PC-9 (cell line): ENCODE measurements around the gene NSMCE1. TPM values are rescaled to one million over a fixed set of nuclear protein-coding genes. Genes with fewer than 3 reads are reported as not detected.

Source experiments
- BruUV-seq: library from RNA; stranded (reverse); fragments of 400-500 nt; replicated peaks from 2 replicates; lab custom pipeline; 2021; lab: Mats Ljungman, UMichigan
- CTCF ChIA-PET: fragments of 300-600 bp; sonication (Branson Sonifier 250); formaldehyde crosslinking; loops from one replicate; lab custom pipeline; 2022; ENCODE audit warnings: antibody characterized with exemption; lab: Charles Lee
- POLR2A ChIA-PET: fragments of 300-600 bp; sonication (Branson Sonifier 250); formaldehyde crosslinking; loops from one replicate; lab custom pipeline; 2022; ENCODE audit warnings: antibody characterized with exemption; ENCODE audit not compliant: unreplicated experiment; lab: Charles Lee
- DNase-seq, 2 experiments: peaks; one replicate each; pipeline versions ENCODE4 v3.0.0 to v3.0.0-alpha.2; 2015 to 2022; ENCODE audit warnings: mixed read lengths in 1 of 2
- H2AFZ ChIP-seq: fragments of 200-600 bp; sonication (generic); 2 replicates; pipeline ENCODE4 v1.8.1; 2017; ENCODE audit warnings: antibody characterized with exemption
- H3F3A ChIP-seq: fragments of 200-600 bp; sonication (generic); 2 replicates; pipeline ENCODE4 v1.8.1; 2017; ENCODE audit warnings: antibody characterized with exemption, mild to moderate bottlenecking, low read depth; ENCODE audit not compliant: insufficient read depth
- H3K27ac ChIP-seq: fragments of 200-600 bp; sonication (generic); 2 replicates; pipeline ENCODE4 v1.6.1; 2016; ENCODE audit warnings: mixed run types
- H3K27me3 ChIP-seq: fragments of 200-600 bp; sonication (generic); 2 replicates; pipeline ENCODE4 v1.6.1; 2016; ENCODE audit warnings: low read depth, mixed run types; ENCODE audit not compliant: insufficient read depth
- H3K36me3 ChIP-seq: fragments of 200-600 bp; sonication (generic); 2 replicates; pipeline ENCODE4 v1.6.1; 2016; ENCODE audit warnings: low read depth, mixed run types
- H3K4me1 ChIP-seq: fragments of 200-600 bp; sonication (generic); replicated peaks from 2 replicates; pipeline ENCODE4 v1.6.1; 2016; ENCODE audit warnings: mixed run types; ENCODE audit not compliant: insufficient read depth
- H3K4me2 ChIP-seq: fragments of 200-600 bp; sonication (generic); 2 replicates; pipeline ENCODE4 v1.6.1; 2017; ENCODE audit warnings: mixed run types
- H3K4me3 ChIP-seq: fragments of 200-600 bp; sonication (generic); 2 replicates; pipeline ENCODE4 v1.6.1; 2016; ENCODE audit warnings: mixed run types
- H3K79me2 ChIP-seq: fragments of 200-600 bp; sonication (generic); 2 replicates; pipeline ENCODE4 v1.6.1; 2017; ENCODE audit warnings: low read depth, mixed run types
- H3K9me2 ChIP-seq: fragments of 200-600 bp; sonication (generic); 2 replicates; pipeline ENCODE4 v1.8.1; 2017; ENCODE audit warnings: mild to moderate bottlenecking; ENCODE audit not compliant: insufficient read depth
- H3K9me3 ChIP-seq: fragments of 200-600 bp; sonication (generic); 2 replicates; pipeline ENCODE4 v1.8.1; 2016; ENCODE audit warnings: low read depth; ENCODE audit not compliant: insufficient read depth
- H4K20me1 ChIP-seq: fragments of 200-600 bp; sonication (generic); 2 replicates; pipeline ENCODE4 v1.8.1; 2017; ENCODE audit not compliant: insufficient read depth
- EZH2 ChIP-seq: fragments of 200-600 bp; sonication (generic); IDR thresholded peaks from 2 replicates; pipeline ENCODE4 v1.8.0; 2017; ENCODE audit warnings: antibody characterized with exemption, low read depth
- intact Hi-C: fragments of 100-400 bp; cut with micrococcal nuclease; formaldehyde crosslinking; loops from one replicate; pipeline ENCODE4 v1.10.0; 2022; ENCODE audit not compliant: unreplicated experiment
- total RNA-seq: library from RNA; stranded (reverse); gene quantifications from 2 replicates; pipeline ENCODE4 v1.2.3, GENCODE V29; 2021
- TF ChIP-seq, protein P1 (sequence below): fragments of 200-600 bp; sonication (generic); conservative IDR thresholded peaks from 2 replicates; pipeline ENCODE4 v1.6.1; 2017; ENCODE audit warnings: mixed run types, antibody characterized with exemption, mild to moderate bottlenecking, moderate library complexity

The NSMCE1 gene
- total RNA-seq, 1 experiment from 2014 or later, result 114 TPM

DNA sequence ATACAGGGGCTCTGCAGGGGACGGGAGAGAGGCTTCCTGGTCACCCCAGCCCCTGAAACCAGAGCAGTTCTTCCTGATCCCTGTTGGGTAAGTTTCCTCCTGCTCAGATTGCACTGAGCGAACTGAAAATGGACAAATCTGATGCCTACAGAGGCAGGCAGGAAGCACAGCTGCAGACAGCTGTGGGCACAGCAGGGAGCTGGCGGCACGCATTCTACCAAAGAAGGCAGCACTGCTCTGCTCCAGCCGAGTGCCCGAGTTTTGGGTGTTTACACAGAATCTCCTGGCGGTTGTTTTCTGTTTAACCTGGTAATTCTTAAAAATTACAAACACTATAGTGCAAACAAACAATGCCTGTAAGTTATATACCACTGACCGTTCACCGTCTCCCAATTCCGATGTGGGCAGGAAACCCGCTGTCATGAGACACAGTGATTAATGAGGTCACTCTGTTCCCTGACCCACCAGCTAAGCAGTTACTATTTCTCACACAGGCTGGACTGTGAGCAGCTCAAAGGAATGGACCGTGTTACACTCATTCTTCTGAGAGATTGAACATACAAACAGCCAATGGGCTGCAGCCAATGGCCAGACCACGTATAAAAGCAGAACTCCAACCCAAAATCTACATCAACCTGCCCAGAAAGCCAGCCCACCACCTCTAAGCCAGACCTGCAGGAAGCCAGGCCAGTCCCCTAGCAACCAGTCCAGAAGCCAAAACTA lies 25.5 kb downstream of the NSMCE1 start:
- H3K4me2 ChIP-seq, result peak overlapping the region; percentile 63
- H3K4me3 ChIP-seq, result peak overlapping the region; percentile 19; the same call in 1 of the 2 replicates
- no peaks in the 10 kb centered on the region for H3K9me2 ChIP-seq
- ChIA-PET CTCF (interaction anchor here (1.8 kb wide), 1 partner anchor 9 kb away, joined by 5 read pairs; no protein-coding TSS in a partner anchor), POLR2A (no interaction called here)
- no peaks in the 10 kb centered on the region for H3K27me3 ChIP-seq
- TF ChIP-seq EZH2, result no peak
- TF ChIP-seq, protein P1, sequence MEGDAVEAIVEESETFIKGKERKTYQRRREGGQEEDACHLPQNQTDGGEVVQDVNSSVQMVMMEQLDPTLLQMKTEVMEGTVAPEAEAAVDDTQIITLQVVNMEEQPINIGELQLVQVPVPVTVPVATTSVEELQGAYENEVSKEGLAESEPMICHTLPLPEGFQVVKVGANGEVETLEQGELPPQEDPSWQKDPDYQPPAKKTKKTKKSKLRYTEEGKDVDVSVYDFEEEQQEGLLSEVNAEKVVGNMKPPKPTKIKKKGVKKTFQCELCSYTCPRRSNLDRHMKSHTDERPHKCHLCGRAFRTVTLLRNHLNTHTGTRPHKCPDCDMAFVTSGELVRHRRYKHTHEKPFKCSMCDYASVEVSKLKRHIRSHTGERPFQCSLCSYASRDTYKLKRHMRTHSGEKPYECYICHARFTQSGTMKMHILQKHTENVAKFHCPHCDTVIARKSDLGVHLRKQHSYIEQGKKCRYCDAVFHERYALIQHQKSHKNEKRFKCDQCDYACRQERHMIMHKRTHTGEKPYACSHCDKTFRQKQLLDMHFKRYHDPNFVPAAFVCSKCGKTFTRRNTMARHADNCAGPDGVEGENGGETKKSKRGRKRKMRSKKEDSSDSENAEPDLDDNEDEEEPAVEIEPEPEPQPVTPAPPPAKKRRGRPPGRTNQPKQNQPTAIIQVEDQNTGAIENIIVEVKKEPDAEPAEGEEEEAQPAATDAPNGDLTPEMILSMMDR, result 0 out of 2 replicates have a peak, but pooled peaks have one; percentile 18
- no peaks in the 10 kb centered on the region for H4K20me1 ChIP-seq
- H2AFZ ChIP-seq, result no peak overlapping the region
- peak; percentile 29 to 86 for DNase-seq
- peaks cover 33% of the 10 kb centered on the region for H3K4me1 ChIP-seq
- no TSS peak for BruUV-seq
- no peaks in the 10 kb centered on the region for H3K36me3 ChIP-seq
- peaks cover 25% of the 10 kb centered on the region for H3K79me2 ChIP-seq
- H3K9me3 ChIP-seq, result no peaks in the 10 kb centered on the region
- peak overlapping the region; percentile 63 for H3K27ac ChIP-seq
- intact Hi-C loops, result no loop called here
- H3F3A ChIP-seq, result peaks cover 12% of the 10 kb centered on the region

DNA sequence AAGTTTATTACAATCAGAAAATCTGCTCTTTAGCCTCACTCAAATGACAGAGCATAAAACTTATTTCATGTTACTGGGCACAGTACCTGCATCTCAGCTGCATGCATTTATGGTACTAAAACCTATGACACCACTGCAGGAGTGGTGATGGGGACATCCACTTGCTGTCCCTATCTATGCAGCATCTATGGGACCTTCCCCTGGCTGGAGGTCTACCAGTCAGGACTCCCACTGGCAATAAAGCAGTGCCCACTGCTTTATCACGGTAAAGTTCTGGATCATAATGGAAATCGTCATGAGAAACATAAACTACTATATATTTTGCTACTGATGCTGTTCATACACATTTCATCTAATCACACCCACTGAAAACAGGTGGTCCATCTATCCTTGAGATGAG lies 26.2 kb downstream of the NSMCE1 start:
- Histone ChIP-seq H3K27ac (peak overlapping the region; percentile 63), H3F3A (peaks cover 12% of the 10 kb centered on the region), H3K4me1 (peaks cover 33% of the 10 kb centered on the region), H3K4me2 (peak overlapping the region; percentile 63), H2AFZ (no peak overlapping the region), H3K79me2 (peaks cover 25% of the 10 kb centered on the region), H4K20me1 (no peaks in the 10 kb centered on the region), H3K27me3 (no peaks in the 10 kb centered on the region), H3K36me3 (no peaks in the 10 kb centered on the region), H3K9me3 (no peaks in the 10 kb centered on the region), H3K4me3 (peak overlapping the region; percentile 19; the same call in 1 of the 2 replicates), H3K9me2 (no peaks in the 10 kb centered on the region)
- BruUV-seq, result no TSS peak
- ChIA-PET POLR2A (no interaction called here), CTCF (no interaction called here)
- TF ChIP-seq, protein P1, result no peak
- intact Hi-C loops, result no loop called here
- DNase-seq, result no peak

DNA sequence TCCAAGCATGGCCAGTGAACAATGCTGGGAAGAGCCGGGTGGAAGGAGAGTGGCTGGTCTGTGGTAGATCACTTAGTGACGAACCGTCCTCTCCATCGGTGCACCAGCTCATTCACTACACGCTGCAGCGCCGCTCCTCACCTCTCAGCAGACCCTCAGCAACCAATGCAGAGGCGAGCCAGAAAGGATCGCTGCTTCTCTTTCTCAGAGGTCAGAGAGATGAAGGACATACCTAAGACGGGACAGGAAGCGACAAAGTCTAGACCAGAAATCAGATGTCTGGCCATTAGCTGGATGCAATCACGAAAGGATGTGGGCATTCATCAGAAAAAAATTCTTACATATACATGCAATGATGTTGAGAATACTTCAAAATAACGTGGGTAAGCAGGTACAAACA lies 26.9 kb downstream of the NSMCE1 start:
- DNase-seq, result no peak
- Histone ChIP-seq H3K4me1 (peaks cover 33% of the 10 kb centered on the region), H3K9me3 (no peaks in the 10 kb centered on the region), H3K4me3 (no peak overlapping the region), H4K20me1 (no peaks in the 10 kb centered on the region), H3K4me2 (no peak overlapping the region), H3K27ac (no peak overlapping the region), H3K36me3 (no peaks in the 10 kb centered on the region), H2AFZ (no peak overlapping the region), H3F3A (peaks cover 12% of the 10 kb centered on the region), H3K27me3 (no peaks in the 10 kb centered on the region), H3K9me2 (no peaks in the 10 kb centered on the region), H3K79me2 (peaks cover 25% of the 10 kb centered on the region)
- intact Hi-C loops, result no loop called here
- BruUV-seq, result no TSS peak
- CTCF ChIA-PET, result no interaction called here
- POLR2A ChIA-PET, result no interaction called here
- TF ChIP-seq EZH2, result no peak
- TF ChIP-seq, protein P1, result no peak
